Esophagus muscularis mucosa (tissue), 4 donors: ENCODE measurements around the gene KLHL10. TPM values are rescaled to one million over a fixed set of nuclear protein-coding genes. Genes with fewer than 3 reads are reported as not detected.

Experiments used
- DNase-seq: peaks from one replicate; pipeline ENCODE4 v3.0.0-alpha.2; 2017; ENCODE audit errors: extremely low spot score
- H3K27ac ChIP-seq, 4 donors: fragments of 200-600 bp; sonication (generic); replicated peaks in 1 of 4; 1 replicate in 3 of 4; 2 replicates in 1 of 4; pipeline ENCODE4 v1.5.1; 2016 to 2019; ENCODE audit warnings: mild to moderate bottlenecking in 1 of 4
- H3K27me3 ChIP-seq, 4 donors: fragments of 200-600 bp; sonication (generic); one replicate each; pipeline versions ENCODE4 v1.5.1 to v1.6.0; 2016 to 2019
- H3K36me3 ChIP-seq, 4 donors: fragments of 200-600 bp; sonication (generic); one replicate each; pipeline ENCODE4 v1.5.1; 2016 to 2019
- H3K4me1 ChIP-seq, 4 donors: fragments of 200-600 bp; sonication (generic); one replicate each; pipeline ENCODE4 v1.5.1; 2016 to 2019
- H3K4me3 ChIP-seq, 4 donors: fragments of 200-600 bp; sonication (generic); 1 replicate in 2 of 4; 2 replicates in 2 of 4; pipeline ENCODE4 v1.5.1; 2016 to 2019; ENCODE audit warnings: mild to moderate bottlenecking in 4 of 4, moderate library complexity in 1 of 4
- H3K9me3 ChIP-seq, 4 donors: fragments of 200-600 bp; sonication (generic); 1 replicate in 3 of 4; 2 replicates in 1 of 4; pipeline ENCODE4 v1.5.1; 2016 to 2019
- EP300 ChIP-seq: sonication (generic); formaldehyde crosslinking; IDR thresholded peaks from one replicate; pipeline ENCODE4 v1.6.1; 2017; ENCODE audit warnings: antibody characterized with exemption
- POLR2A ChIP-seq: fragments of 450-650 bp; IDR thresholded peaks from one replicate; pipeline ENCODE4 v1.6.1; 2017; ENCODE audit warnings: antibody characterized with exemption, moderate library complexity, mild to moderate bottlenecking, low read depth
- POLR2AphosphoS5 ChIP-seq, 2 donors: sonication (generic); formaldehyde crosslinking; IDR thresholded peaks; one replicate each; pipeline ENCODE4 v1.6.1; 2017; ENCODE audit warnings: antibody characterized with exemption in 2 of 2
- WGBS: methylation state at CpG from one replicate; pipeline ENCODE4 v1.1.5; 2018; 5-methylcytosine and 5-hydroxymethylcytosine counted together
- intact Hi-C: fragments of 100-400 bp; cut with DNase I; formaldehyde crosslinking; loops from one replicate; pipeline ENCODE4 v1.15.1; 2023
- total RNA-seq, 4 donors: library from RNA; depleted of rRNA; stranded (reverse); fragments of >200 nt; gene quantifications; one replicate each; pipeline versions ENCODE4 v1.1.0 to v1.2.1, GENCODE V29; 2016
- TF ChIP-seq, protein P1 (sequence below), 3 experiments: fragments of 200-600 bp in 2 of 3; fragments of 450-650 bp in 1 of 3; sonication (generic) in 2 of 3; IDR thresholded peaks; one replicate each; pipeline ENCODE4 v1.5.1; 2017 to 2019; ENCODE audit warnings: antibody characterized with exemption in 3 of 3, mild to moderate bottlenecking in 2 of 3, moderate library complexity in 1 of 3

The KLHL10 gene
- total RNA-seq, 4 donors from 2014 or later, result 1.7 to 3.0 (median 2.7) TPM

DNA sequence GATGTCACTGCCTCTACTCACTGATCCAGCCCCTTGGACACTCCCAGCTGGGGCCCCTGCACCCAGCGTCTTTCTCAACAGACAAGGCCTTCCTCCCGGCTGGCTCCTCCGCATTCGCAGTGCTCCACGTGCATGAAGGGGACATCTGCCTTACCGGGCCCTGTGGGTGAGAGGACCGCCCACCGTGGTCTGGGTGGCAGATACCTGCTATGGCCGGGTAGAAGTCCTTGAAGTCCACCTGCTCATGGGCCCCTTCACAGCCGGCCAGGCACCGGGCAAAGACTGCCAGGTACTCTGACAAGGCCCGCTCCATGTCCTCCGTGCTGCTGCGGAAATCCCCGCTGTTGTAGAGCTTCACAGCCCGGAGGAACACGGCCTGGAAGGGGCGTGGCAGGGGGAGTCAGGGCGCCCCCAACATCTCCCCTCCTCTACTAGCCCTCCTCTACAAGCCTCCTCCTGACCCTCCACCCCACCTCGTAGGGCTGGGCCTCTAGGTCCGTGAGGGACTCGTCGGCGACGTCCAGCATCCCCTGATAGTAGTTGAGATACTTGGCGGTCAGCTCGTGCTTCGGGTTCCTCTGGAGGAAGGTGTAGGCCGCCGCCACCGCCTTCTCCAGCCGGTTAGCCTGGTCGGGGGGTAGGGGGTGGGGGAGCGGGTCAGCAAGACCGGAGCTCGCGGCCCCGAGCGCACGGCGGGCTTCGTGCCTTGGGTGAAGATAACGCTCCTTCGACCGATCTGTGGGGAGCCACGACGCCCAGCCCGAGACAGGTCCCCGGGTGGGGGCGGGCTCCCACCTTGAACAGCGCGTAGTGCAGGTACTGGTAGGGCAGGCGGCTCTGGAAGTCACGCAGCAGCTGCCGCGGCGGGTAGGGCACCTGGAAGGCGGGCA, 26.7 kb upstream of the KLHL10 start:
- intact Hi-C loops, result loop anchor here (5.0 kb wide), 1 partner anchor 56 kb away; the partner anchor contains the start of gene KLHL11
- H3K27ac ChIP-seq, result peak overlapping the region; percentile 71 to 84 (median 82)
- H3K27me3 ChIP-seq, result no peaks in the 10 kb centered on the region
- peaks cover 0 to 26% (median 0%) of the 10 kb centered on the region in 4 donors for H3K36me3 ChIP-seq
- H3K4me1 ChIP-seq, result peaks cover 21 to 54% (median 45%) of the 10 kb centered on the region in 4 donors
- peak overlapping the region; percentile 70 to 89 (median 80) for H3K4me3 ChIP-seq
- H3K9me3 ChIP-seq, result no peaks in the 10 kb centered on the region
- no peak for DNase-seq
- 13% methylated on average over 42 of the region's 58 CpGs for WGBS
- TF ChIP-seq POLR2AphosphoS5 (IDR thresholded peaks at IDR 0.05) (no peak), EP300 (no peak), POLR2A (no peak)
- TF ChIP-seq, protein P1, sequence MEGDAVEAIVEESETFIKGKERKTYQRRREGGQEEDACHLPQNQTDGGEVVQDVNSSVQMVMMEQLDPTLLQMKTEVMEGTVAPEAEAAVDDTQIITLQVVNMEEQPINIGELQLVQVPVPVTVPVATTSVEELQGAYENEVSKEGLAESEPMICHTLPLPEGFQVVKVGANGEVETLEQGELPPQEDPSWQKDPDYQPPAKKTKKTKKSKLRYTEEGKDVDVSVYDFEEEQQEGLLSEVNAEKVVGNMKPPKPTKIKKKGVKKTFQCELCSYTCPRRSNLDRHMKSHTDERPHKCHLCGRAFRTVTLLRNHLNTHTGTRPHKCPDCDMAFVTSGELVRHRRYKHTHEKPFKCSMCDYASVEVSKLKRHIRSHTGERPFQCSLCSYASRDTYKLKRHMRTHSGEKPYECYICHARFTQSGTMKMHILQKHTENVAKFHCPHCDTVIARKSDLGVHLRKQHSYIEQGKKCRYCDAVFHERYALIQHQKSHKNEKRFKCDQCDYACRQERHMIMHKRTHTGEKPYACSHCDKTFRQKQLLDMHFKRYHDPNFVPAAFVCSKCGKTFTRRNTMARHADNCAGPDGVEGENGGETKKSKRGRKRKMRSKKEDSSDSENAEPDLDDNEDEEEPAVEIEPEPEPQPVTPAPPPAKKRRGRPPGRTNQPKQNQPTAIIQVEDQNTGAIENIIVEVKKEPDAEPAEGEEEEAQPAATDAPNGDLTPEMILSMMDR (IDR thresholded peaks at IDR 0.05), result no peak

DNA sequence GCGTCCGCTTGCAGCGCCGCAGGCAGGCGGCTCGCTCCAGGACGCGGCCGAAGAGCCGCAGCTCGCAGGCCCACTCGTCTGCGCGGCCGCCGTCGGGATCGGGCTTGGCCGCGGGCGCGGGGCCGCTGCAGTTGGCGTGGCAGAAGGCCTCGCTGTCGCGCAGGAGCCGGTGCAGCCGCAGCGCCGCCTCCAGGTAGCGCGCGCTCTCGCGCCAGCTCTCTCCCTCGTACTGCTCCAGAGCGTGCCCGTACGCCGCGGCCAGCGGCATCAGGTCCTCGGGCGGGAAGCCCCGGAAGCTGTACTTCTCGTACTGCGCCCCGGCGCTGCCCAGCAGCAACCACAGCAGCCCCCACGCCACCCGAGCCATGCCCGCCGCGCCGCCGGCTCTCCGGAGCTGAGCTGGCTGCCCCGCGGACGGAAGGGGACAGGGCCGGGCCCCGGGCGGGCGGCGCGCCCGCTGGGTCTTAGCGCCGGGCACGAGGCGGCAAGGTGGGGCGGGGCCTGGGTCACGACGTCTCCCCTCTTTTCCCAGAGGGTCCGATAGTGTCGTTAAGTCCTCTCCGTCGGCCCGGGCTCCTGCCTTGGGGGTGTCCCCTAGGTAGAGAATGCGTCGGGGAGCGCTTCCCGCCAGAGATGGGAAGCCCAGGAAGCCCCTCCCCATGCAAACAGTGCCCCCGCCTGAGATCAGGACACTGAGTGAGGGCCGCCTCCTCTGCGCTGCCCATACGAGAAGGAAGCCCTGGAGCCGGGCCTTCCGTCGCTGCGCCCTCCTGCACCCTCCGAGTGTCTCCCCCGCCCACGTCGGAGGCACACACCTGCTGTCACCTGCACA, 25.9 kb upstream of the KLHL10 start, which contains the start of gene P3H4:
Gene P3H4, minus strand, starts transcription at position 401 of the 832 bp plus-strand sequence. Its CDS starts 34 bp downstream, at position 367.
- TF ChIP-seq EP300 (no peak), POLR2A (no peak), POLR2AphosphoS5 (IDR thresholded peaks at IDR 0.05) (peak; percentile 16 to 29)
- TF ChIP-seq, protein P1 (IDR thresholded peaks at IDR 0.05), result peak; percentile 77 to 85 (median 79)

DNA sequence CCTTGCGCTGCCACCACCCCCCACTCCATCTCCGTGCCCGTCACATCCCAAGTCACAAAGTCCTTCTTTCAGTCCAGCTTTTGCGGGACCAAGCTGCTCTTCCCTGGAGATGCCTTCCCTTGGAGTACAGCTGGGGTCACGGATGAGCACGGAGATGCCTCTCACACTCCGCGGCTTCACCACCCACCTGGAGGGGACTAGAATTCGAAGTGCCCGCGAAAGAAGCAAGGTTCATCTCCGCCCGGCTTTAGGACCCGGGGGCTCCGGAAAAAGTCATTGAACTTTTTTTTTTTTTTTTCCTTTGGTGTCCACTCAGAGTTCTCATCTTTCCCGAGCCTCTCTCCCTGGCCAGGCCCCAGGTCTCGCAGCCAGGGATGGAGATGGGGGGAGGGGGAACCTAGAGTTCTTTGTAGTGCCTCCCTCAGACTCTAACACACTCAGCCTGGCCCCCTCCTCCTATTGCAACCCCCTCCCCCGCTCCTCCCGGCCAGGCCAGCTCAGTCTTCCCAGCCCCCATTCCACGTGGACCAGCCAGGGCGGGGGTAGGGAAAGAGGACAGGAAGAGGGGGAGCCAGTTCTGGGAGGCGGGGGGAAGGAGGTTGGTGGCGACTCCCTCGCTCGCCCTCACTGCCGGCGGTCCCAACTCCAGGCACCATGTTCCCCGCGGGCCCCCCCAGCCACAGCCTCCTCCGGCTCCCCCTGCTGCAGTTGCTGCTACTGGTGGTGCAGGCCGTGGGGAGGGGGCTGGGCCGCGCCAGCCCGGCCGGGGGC, 25.1 kb upstream of the KLHL10 start, which contains the start of gene FKBP10:
Gene FKBP10, plus strand, starts transcription at position 624 of the 771 bp plus-strand sequence. Its CDS starts 31 bp downstream, at position 655.
- H3K4me1 ChIP-seq, result peaks cover 21 to 54% (median 45%) of the 10 kb centered on the region in 4 donors
- peak within 1 kb of the TSS; percentile 70 to 89 (median 80) for H3K4me3 ChIP-seq
- H3K9me3 ChIP-seq, result no peaks in the 10 kb centered on the region
- H3K36me3 ChIP-seq, result peaks cover 0 to 10% (median 0%) of the 10 kb centered on the region in 4 donors
- WGBS, result 1% methylated on average over 28 of the region's 35 CpGs
- TF ChIP-seq, protein P1 (IDR thresholded peaks at IDR 0.05), result peak in 1 of 3 experiments; percentile 14
- TF ChIP-seq POLR2A, result no peak
- TF ChIP-seq POLR2AphosphoS5 (IDR thresholded peaks at IDR 0.05), result peak in 1 of 2 donors; percentile 45
- intact Hi-C loops, result loop anchor here (5.0 kb wide), 1 partner anchor 55 kb away; the partner anchor contains the start of gene KLHL11
- no peak for DNase-seq
- H3K27me3 ChIP-seq, result no peaks in the 10 kb centered on the region
- H3K27ac ChIP-seq, result peak within 1 kb of the TSS; percentile 71 to 84 (median 82)

More for the DNA sequence above, 25.9 kb upstream of the KLHL10 start, which contains the start of gene P3H4:
- intact Hi-C loops, result loop anchor here (5.0 kb wide), 1 partner anchor 56 kb away; the partner anchor contains the start of gene KLHL11
- 0% methylated on average over 24 of the region's 96 CpGs for WGBS
- Histone ChIP-seq H3K4me1 (peaks cover 21 to 54% (median 45%) of the 10 kb centered on the region in 4 donors), H3K27me3 (no peaks in the 10 kb centered on the region), H3K36me3 (peaks cover 0 to 18% (median 0%) of the 10 kb centered on the region in 4 donors), H3K4me3 (peak within 1 kb of the TSS; percentile 70 to 89 (median 80)), H3K27ac (peak within 1 kb of the TSS; percentile 71 to 84 (median 82)), H3K9me3 (no peaks in the 10 kb centered on the region)
- DNase-seq, result no peak
